ENCODE results near the gene ITGAV.

Gene ITGAV

GRCh38 chr2:186575856-186576255 is 14.0 kb upstream of the ITGAV start:
- DNase-seq = no peak

DNA sequence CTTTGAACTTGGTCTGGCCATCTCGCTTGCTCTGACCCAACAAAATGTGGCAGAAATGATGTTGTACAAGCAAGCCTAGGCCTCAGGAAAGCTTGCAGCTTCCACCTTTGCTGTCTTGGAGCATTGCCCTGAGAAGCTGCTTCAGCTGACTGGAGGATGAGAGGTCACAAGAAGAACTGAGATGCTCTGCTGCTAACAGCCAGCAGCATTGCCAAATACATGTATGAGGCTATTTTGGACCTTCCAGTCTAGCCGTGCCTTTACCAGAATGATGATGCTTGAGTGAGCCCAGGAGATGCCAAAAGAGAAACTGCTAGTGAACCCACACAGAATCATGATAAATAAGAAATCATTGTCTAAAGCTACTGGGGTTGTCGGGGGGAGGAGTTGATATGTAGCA is 13.2 kb upstream of the ITGAV start:
- no peak for DNase-seq

DNA sequence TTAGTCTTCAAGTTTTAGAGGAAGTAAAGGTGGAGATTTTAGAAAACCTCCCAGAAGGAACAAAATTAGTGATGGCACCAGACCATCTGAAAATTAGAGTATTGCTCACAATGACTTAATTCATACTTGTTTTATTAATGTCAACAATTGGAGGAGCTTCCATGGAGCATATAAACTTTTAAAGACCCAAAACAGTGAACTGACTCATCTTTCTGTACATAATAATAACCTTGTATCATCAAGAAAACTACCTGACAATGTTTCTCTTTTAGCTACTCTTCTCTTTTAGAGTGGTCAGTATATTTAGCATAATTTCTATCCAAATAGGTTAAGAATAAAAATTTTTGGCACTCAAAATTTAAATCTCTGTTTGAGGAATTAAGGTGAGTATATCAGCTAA is 7.2 kb upstream of the ITGAV start:
- DNase-seq = no peak

DNA sequence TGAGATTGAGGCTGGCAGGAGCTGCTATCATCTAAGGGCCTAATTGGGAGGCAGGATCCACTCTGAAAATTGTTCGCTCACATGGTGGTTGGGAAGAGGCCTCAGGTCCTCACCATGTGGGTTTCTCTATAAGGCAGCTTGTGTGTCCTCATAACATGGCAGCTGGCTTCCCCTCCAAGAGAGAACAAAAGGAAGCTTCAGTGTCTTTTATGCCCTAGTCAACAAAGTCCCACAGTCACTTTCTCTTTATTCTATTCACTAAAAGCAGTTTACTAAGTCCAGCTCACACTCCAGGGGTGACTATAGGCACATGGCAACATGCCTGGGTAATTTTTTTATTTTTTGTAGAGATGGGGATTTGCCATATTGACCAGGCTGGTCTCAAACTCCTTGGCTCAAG is 5.8 kb upstream of the ITGAV start:
- no peak for DNase-seq

DNA sequence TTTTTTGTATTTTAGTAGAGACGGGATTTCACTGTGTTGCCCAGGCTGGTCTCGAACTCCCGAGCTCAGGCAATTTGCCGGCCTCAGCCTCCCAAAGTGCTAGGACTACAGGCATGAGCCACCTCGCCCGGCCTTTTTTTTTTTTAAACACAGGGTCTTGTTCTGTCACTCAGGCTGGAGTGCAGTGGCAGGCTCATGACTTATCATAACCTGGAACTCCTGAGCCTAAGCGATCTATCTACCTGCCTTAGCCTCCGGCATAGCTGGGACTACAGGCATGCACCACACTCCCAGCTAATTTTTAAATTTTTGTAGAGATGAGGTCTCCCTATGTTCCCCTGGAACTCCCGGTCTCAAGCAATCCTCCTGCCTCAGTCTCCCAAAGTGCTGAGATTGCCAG is 1.4 kb upstream of the ITGAV start:
- DNase-seq = no peak

GRCh38 chr2:186588940-186589611 is 780 bp upstream of the ITGAV start:
- DNase-seq = no peak

- no peak for DNase-seq
These were observed 498 bp downstream of the ITGAV start for GRCh38 chr2:186590350-186590758.

- DNase-seq = peak in 1 of 2 experiments; percentile 20
These were observed 1.1 kb downstream of the ITGAV start for GRCh38 chr2:186590759-186591505.

- no peak for DNase-seq
These were observed 1.6 kb downstream of the ITGAV start for GRCh38 chr2:186591506-186591890.

GRCh38 chr2:186592137-186592875 is 2.5 kb downstream of the ITGAV start:
- no peak for DNase-seq

DNA sequence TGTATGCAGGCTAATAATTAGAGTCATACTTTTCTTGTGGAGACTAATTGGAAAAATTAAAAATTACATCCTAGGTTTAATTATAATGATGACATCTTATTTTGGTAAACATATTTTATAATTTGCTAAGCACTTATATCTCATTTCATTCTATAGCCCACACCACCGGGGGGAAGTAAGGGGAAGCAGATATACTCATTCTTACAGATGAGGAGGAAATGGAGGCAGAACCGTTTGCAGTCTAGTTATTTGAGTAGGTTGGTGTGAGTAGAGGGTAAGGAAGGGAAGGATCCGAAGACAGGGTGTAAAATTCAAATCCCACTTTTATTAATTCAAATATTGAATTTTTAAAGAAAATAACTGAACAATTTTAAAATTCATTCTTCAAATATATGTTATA is 3.7 kb downstream of the ITGAV start:
- no peak for DNase-seq

DNA sequence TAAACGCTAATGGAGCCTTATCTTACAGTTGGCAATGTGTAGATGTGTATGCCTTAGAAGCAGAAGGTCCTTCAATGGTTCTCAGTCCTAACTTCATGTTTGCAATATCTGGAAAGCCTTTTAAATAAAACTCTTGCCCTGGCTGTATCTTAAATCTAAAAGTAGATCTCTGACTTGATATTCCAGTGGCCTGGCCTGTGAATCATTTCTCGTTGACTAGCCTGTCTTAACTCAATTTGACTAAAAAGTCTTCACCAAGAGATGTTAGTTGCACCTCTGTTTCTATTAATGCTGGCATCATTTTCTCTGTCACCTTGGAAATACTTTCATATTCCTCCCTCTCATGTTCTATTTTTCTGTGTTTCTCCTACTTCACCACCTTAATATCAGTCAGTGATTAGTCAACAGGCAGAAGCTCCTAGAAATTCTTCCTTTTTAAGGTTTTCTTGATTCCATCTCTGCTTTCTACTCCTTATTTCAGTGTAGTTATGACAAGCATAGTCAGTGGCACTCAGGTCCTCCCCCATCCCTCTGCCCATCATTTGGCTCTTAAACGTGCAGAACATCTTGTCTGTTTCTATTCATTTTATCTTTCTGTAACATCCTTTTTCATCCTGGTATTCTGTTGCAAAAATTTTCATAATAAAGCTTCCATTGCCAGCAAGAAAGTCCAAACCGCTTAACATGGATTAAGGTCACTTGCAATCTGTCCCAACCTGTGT is 4.3 kb downstream of the ITGAV start:
- DNase-seq = no peak

DNA sequence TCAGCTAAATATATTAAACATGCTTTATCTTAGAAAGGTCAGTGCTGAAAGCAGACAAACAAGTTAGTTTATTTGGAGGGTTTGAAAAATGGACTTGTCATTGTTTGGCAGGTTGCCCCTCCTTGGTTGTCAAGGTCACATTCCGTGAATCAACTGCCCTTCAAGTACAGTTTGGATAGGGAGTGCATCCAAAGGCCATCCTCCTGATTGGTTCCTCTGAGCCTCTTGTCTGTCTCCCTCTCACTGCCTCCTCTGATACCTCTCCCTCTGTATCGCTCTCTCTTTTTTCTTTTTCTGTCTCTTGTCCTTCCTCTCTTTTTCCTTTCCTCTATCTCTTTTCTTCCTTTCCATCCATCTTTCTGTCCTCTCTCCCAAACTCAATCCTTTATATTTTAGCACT is 5.4 kb downstream of the ITGAV start:
- no peak for DNase-seq

- no peak for DNase-seq
These were observed 9.4 kb downstream of the ITGAV start for GRCh38 chr2:186599186-186599778.

DNA sequence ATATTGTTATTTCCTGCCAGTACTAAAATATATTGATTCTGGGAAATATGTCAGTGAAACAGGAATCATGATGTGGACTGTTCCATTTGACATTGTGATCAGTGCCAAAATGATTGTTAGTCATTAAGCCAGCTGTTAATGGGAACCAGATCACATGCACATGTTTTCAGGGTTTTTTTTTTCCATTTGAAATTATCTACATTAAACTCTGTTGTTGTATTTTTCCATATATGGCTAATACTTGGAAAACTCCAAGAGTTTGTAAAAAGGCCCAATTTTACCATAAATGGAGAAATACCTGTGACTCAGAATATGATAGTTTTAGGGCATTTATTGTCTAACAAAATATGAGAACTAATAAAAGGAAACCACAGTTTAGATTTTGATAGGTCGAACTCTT is 13.4 kb downstream of the ITGAV start:
- DNase-seq = no peak

DNA sequence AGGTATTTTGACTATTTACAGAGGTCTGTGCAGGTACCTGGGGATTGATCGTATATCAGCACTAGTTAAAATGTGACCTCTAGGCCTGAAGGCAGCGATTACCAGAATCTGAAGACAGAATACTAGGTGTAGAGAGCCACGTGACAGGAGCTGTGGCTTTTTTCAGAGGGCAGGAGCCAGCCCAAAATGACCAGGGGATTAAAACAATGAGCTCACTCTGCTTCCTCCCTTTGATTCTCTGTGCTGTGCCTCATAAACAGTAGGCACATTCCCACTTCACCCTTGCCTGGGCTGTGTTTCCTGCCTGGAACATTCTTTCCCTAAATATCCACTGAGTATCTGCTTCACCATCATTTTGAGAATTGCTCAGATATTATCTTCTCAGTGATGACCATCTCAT is 15.2 kb downstream of the ITGAV start:
- DNase-seq = no peak

- DNase-seq = no peak
These were observed 17.9 kb downstream of the ITGAV start for GRCh38 chr2:186607660-186608324.

DNA sequence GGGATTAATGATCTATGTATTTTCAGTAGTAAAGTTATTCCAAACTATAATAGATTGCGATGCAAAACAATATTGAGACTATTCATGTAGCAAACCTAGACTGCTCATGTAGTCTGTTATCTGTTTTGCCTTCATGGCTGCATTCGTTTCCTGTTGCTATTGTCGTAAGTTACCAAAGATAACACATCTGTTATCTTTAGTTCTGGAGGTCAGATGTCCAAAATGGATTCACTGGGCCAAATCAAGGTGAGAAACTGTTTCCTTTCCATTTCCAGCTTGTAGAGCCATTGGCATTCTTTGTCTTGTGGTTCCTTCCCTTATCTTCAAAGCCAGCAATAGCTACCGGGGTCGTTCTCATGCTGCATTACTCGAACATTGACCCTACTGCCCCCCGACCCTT is 20.9 kb downstream of the ITGAV start:
- DNase-seq = no peak

DNA sequence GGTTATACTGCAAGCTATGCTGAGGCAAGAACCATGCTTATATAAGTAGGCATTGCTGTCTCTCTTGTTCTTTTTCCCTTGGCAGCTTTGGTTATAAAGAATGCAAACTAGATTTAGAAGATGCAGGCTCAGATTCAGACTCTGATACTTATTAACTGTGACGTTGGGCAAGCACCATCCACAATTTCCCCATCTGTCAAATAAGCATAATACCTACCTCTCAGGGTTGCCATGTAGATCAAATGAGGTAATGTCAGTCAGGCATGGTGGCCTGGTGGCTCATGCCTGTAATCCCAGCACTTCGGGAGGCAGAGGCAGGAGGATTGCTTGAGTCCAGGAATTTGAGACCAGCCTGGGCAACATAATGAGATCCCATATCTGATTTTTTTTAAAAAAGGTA is 21.7 kb downstream of the ITGAV start:
- no peak for DNase-seq

- DNase-seq = no peak
These were observed 22.2 kb downstream of the ITGAV start for GRCh38 chr2:186612026-186612425.

DNA sequence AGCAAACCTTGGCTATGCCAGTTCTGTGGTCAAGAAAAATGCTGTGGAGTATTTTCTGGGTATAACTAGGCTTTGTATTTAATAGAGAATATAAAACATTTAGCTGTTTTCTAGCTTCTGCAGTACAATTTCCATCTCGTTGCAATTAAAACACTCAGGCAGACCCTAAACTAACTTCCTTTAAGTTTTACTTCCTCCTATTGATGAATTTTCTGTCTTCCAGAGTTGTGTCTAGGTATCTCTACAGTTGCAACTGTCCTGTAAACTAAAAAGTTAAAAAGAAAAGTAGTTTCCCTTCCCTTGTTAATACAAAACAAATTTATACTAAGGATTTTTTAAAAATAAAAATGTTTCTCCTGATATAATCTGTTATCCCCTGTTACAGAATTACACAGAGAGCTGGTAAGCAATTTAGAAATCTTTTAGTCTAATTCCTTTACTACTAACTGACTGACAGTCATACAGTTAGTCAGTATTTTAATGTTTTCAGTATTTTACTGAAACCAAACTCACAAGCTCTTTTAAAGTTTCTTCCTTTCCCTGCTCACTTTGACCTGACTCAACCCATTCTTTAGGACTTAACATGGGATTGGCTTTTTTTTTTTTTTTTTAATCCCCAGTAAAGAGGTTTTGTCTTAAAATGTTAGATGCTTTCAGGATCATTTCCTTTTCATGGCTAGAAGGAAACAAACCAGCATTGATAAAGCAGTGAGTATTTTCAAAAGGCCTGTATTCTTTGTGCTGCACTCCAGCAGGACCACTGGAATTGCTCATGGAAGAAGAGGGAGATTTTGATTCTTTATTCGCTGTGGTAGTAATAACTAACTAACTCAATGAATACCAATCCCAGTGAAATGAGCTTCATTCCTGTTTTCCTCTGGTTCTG is 22.9 kb downstream of the ITGAV start:
- DNase-seq = no peak

All from cerebellar nuclear complex (tissue), 1 donor.